Gastrocnemius medialis (tissue), 4 donors: ENCODE results near the gene APOBEC3G. TPM values are rescaled to one million over a fixed set of nuclear protein-coding genes. Genes with fewer than 3 reads are reported as not detected.
"Not testable (repeated sequence)": the region's sequence is repeated elsewhere in the genome, so short reads cannot be mapped to it uniquely, and the experiment has no call there.

Experiments
- ATAC-seq, 2 donors: fragments of 150-250 bp; one replicate each; pipeline ENCODE4 v1.9.1; 2016
- DNase-seq, 2 donors: peaks; one replicate each; pipeline ENCODE4 v3.0.0-alpha.2; 2019
- H3K27ac ChIP-seq, 4 donors: fragments of 200-600 bp; sonication (generic); 1 replicate in 1 of 4; 2 replicates in 3 of 4; pipeline ENCODE4 v1.5.1; 2016 to 2018; ENCODE audit warnings: mild to moderate bottlenecking in 2 of 4, moderate library complexity in 1 of 4
- H3K27me3 ChIP-seq, 3 donors: fragments of 200-600 bp; sonication (generic) in 2 of 3; 1 replicate in 1 of 3; 2 replicates in 2 of 3; pipeline versions ENCODE4 v1.5.1 to v1.6.0; 2016 to 2019; ENCODE audit warnings: mild to moderate bottlenecking in 1 of 3, moderate library complexity in 1 of 3
- H3K36me3 ChIP-seq, 2 donors: fragments of 200-600 bp; sonication (generic) in 1 of 2; one replicate each; pipeline ENCODE4 v1.5.1; 2017 to 2018
- H3K4me1 ChIP-seq, 2 donors: fragments of 200-600 bp; sonication (generic) in 1 of 2; one replicate each; pipeline ENCODE4 v1.5.1; 2016 to 2017; ENCODE audit warnings: mild to moderate bottlenecking in 2 of 2
- H3K4me3 ChIP-seq, 4 donors: fragments of 200-600 bp; sonication (generic) in 3 of 4; 1 replicate in 1 of 4; 2 replicates in 3 of 4; pipeline ENCODE4 v1.5.1; 2016 to 2019; ENCODE audit warnings: mild to moderate bottlenecking in 2 of 4
- H3K9me3 ChIP-seq, 3 donors: fragments of 200-600 bp; sonication (generic) in 2 of 3; 1 replicate in 1 of 3; 2 replicates in 2 of 3; pipeline ENCODE4 v1.5.1; 2016 to 2019
- POLR2A ChIP-seq, 2 donors: fragments of 450-650 bp; IDR thresholded peaks; one replicate each; pipeline ENCODE4 v1.6.1; 2017; ENCODE audit warnings: antibody characterized with exemption in 2 of 2, mild to moderate bottlenecking in 2 of 2, moderate library complexity in 2 of 2
- in situ Hi-C, 4 donors: fragments of 200-750 bp; cut with MboI; loops; one replicate each; pipeline versions ENCODE4 v1.15.0 to v1.8.0; 2017; ENCODE audit warnings: low sequenced_read_pairs in 4 of 4
- intact Hi-C: fragments of 100-400 bp; cut with DNase I; formaldehyde crosslinking; loops from one replicate; pipeline ENCODE4 v1.15.1; 2023; ENCODE audit warnings: low total_unique reads
- total RNA-seq, 4 donors: library from RNA; depleted of rRNA; stranded (reverse); fragments of >200 nt; gene quantifications; one replicate each; pipeline versions ENCODE4 v1.1.0 to v1.2.3, GENCODE V29; 2016
- TF ChIP-seq, protein P1 (sequence below), 5 experiments: fragments of 450-650 bp in 3 of 5; fragments of 200-600 bp in 2 of 5; sonication (generic) in 2 of 5; IDR thresholded peaks in 4 of 5; conservative IDR thresholded peaks in 1 of 5; 1 replicate in 4 of 5; 2 replicates in 1 of 5; pipeline ENCODE4 v1.5.1; 2016 to 2019; ENCODE audit warnings: antibody characterized with exemption in 5 of 5, mild to moderate bottlenecking in 3 of 5, moderate library complexity in 3 of 5

Gene APOBEC3G
- total RNA-seq, 4 donors from 2014 or later: 0.86 to 3.7 (median 2.5) TPM

DNA sequence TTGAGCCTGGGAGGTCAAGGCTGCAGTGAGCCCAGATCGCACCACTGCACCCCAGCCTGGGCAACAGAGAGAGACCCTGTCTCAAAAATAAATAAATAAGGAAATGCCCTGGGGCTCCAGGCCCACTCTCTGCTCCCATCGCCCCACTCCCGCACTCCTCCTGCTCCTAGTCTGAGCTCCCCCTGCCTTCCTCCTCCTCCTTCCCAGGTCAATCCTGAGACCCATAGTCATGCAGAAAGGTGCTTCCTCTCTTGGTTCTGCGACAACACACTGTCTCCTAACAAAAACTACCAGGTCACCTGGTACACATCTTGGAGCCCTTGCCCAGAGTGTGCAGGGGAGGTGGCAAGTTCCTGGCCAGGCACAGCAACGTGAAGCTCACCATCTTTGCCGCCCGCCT, 6.9 kb upstream of the APOBEC3G start:
- ATAC-seq: no peak
- intact Hi-C loops: no loop called here
- H3K4me3 ChIP-seq: no peak overlapping the region
- no peaks in the 10 kb centered on the region for H3K27me3 ChIP-seq
- no peaks in the 10 kb centered on the region for H3K36me3 ChIP-seq
- no peak for TF ChIP-seq POLR2A (IDR thresholded peaks at IDR 0.05)
- TF ChIP-seq, protein P1, sequence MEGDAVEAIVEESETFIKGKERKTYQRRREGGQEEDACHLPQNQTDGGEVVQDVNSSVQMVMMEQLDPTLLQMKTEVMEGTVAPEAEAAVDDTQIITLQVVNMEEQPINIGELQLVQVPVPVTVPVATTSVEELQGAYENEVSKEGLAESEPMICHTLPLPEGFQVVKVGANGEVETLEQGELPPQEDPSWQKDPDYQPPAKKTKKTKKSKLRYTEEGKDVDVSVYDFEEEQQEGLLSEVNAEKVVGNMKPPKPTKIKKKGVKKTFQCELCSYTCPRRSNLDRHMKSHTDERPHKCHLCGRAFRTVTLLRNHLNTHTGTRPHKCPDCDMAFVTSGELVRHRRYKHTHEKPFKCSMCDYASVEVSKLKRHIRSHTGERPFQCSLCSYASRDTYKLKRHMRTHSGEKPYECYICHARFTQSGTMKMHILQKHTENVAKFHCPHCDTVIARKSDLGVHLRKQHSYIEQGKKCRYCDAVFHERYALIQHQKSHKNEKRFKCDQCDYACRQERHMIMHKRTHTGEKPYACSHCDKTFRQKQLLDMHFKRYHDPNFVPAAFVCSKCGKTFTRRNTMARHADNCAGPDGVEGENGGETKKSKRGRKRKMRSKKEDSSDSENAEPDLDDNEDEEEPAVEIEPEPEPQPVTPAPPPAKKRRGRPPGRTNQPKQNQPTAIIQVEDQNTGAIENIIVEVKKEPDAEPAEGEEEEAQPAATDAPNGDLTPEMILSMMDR (IDR thresholded peaks at IDR 0.05 in 4 of 5, conservative IDR thresholded peaks at IDR 0.05 in 1 of 5): no peak
- no peaks in the 10 kb centered on the region for H3K9me3 ChIP-seq
- in situ Hi-C loops: no loop called here
- no peaks in the 10 kb centered on the region for H3K4me1 ChIP-seq
- no peak overlapping the region for H3K27ac ChIP-seq
- DNase-seq: no peak

DNA sequence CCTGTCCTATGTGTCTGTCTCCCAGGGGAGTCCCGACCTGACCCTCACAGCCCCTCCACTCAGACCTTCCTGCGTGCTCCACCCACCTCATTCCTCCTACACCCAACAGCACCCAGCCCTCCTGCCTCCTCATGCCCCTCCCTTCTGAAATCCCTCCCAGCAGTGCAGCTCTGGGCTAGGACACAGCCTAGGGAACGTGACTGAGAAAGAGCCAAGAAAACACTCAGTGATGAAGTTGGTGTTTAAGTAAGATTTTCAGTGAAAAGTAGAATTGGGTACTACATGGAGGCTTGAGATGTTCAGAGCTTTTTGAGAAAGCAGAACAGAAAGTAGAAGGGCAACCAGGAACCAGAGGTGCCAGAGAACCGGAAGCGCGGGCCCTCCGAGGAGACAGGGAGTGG, 4.5 kb upstream of the APOBEC3G start:
- intact Hi-C loops, H3K4me1 ChIP-seq, ATAC-seq, H3K4me3 ChIP-seq, H3K27ac ChIP-seq, in situ Hi-C loops, DNase-seq, H3K36me3 ChIP-seq, H3K9me3 ChIP-seq, H3K27me3 ChIP-seq: not testable (repeated sequence)

DNA sequence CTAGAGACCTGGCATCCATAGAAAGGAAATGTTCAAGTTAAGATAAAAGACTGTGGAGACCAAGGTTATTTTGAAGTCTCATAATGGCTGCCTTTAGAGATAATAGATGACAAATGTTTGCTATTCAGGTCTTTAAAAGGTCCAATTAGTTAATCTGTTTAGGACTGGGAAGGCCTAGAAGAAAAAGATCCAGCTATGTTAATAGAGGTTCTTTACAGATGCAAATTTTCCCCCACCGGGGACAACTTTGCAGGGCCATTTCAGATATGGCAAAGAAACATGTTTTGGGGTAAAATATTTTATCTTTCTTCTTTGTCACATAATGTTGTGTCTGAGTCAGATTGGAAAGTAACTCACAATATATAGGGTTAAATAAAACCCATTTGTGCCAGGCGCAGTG, 3.1 kb upstream of the APOBEC3G start:
- H3K9me3 ChIP-seq: no peaks in the 10 kb centered on the region
- H3K27ac ChIP-seq: no peak overlapping the region
- H3K36me3 ChIP-seq: no peaks in the 10 kb centered on the region
- intact Hi-C loops: no loop called here
- no peak overlapping the region for H3K4me3 ChIP-seq
- no peaks in the 10 kb centered on the region for H3K27me3 ChIP-seq
- DNase-seq: no peak
- no peaks in the 10 kb centered on the region for H3K4me1 ChIP-seq
- in situ Hi-C loops: no loop called here
- no peak for ATAC-seq
- TF ChIP-seq, protein P1 (IDR thresholded peaks at IDR 0.05 in 4 of 5, conservative IDR thresholded peaks at IDR 0.05 in 1 of 5): no peak
- TF ChIP-seq POLR2A (IDR thresholded peaks at IDR 0.05): no peak

DNA sequence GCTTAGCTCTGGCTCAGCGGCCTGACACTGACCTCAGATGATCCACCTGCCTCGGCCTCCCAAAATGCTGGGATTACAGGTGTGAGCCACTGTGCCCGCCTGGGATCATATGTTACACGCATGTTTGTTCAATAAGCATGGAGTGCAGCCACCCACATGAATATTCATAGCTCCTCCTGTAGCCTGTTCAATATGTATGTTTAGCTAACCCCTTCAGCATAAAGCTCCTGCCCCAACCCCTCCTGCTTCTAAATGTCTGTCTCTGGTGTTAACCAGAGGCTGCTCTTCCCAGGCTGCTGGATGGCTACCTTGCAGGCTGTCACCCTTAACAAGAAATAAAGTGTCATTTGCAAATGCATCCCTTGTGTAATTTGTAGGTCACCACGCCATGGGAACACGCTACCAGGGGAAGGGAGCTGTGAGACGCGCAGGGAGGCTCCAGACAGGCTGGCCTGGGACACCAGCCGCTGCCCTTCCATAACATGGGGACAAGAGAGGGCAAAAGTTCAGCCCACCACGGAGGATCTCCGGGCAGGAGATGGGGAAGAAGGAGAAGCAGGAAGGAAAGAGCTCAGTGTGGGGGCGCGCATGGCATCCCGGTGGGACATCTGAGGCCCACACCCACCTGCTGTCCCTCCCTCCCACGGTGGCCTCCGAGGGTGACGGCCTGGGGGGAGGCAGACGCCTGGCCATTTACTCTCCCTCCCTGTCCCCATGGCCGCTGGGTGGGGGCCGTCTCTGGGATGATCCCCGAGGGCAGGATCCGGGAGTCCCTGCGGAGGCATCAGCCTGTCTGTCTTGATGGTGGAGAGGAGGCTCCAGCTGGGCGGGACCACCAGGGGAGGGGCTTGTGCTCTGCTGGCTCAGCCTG, 685 bp upstream of the APOBEC3G start:
- H3K4me3 ChIP-seq: peak overlapping the region in 3 of 4 donors; percentile 25 to 52 (median 46)
- H3K4me1 ChIP-seq, intact Hi-C loops, H3K36me3 ChIP-seq, H3K27me3 ChIP-seq, in situ Hi-C loops, H3K9me3 ChIP-seq, DNase-seq: not testable (repeated sequence)
- H3K27ac ChIP-seq: peak overlapping the region in 1 of 4 donors; percentile 41
- peak in 1 of 2 donors; percentile 70 for ATAC-seq

DNA sequence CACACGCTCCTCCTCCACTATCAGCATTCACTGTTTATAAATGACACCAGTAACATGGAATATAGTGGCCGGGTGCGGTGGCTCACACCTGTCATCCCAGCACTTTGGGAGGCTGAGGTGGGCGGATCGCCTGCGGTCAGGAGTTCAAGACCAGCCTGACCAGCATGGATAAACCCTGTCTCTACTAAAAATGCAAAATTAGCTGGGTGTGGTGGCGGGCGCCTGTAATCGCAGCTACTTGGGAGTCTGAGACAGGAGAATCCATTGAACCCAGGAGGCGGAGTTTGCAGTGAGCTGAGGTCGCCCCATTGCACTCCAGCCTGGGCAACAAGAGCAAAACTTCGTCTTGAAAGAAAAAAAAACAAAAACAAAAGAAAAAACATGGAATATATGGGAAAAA, 837 bp downstream of the APOBEC3G start:
- ATAC-seq, intact Hi-C loops, H3K27ac ChIP-seq, in situ Hi-C loops, H3K4me1 ChIP-seq, H3K27me3 ChIP-seq, H3K36me3 ChIP-seq, H3K9me3 ChIP-seq, DNase-seq: not testable (repeated sequence)
- peak overlapping the region in 1 of 4 donors; percentile 52 for H3K4me3 ChIP-seq

DNA sequence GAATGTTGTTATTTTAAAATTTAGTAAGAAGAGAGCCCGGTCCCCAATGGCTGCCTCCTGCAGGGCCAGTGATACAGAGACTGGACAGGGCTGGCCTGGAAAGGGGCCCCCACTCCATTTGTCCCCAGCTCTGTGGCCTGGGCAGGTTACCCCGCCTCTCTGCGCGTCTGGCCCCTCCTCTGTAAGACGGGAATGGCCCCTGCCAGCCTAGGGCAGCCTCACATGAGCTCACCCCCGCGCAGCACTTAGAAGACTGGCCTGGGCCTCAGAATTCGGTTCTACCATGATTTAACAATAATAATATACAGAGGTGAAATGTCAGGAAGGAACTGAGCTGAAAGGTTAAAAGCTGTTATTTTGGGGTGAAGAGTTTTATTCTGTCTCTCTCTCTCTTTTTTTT, 1.3 kb downstream of the APOBEC3G start:
- H3K9me3 ChIP-seq: no peaks in the 10 kb centered on the region
- H3K4me1 ChIP-seq: no peaks in the 10 kb centered on the region
- in situ Hi-C loops: no loop called here
- TF ChIP-seq, protein P1 (IDR thresholded peaks at IDR 0.05 in 4 of 5, conservative IDR thresholded peaks at IDR 0.05 in 1 of 5): no peak
- H3K27ac ChIP-seq: no peak overlapping the region
- DNase-seq (no peak), ATAC-seq (no peak)
- H3K36me3 ChIP-seq: no peaks in the 10 kb centered on the region
- no peaks in the 10 kb centered on the region for H3K27me3 ChIP-seq
- intact Hi-C loops: no loop called here
- no peak overlapping the region for H3K4me3 ChIP-seq

DNA sequence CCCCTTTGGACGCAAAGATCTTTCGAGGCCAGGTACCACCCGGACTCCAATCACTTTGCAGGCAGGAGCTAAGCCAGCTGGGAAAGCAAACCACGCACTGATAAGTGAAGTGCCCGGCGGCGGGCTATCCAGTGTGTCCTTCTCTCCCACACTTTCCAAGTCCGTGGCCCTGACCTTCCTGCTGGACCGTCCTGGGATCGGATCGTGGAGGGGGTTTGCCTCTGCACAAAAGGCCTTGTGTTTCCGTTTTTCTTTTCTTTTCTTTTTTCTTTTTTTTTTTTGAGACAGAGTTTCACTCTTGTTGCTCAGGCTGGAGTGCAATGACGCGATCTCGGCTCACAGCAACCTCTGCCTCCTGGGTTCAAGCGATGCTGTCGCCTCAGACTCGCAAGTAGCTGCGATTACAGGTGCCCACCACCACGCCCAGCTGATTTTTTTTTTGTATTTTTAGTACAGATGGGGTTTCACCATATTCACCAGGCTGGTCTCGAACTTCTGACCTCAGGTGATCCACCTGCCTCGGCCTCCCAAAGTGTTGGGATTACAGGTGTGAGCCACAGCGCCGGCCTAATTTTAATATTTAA, 2.1 kb downstream of the APOBEC3G start:
- intact Hi-C loops, ATAC-seq, in situ Hi-C loops, H3K9me3 ChIP-seq, H3K27ac ChIP-seq, H3K4me3 ChIP-seq, H3K4me1 ChIP-seq, H3K27me3 ChIP-seq, DNase-seq, H3K36me3 ChIP-seq: not testable (repeated sequence)
